SK-N-SH (cell line): ENCODE results near the gene TCF25. TPM values are rescaled to one million over a fixed set of nuclear protein-coding genes. Genes with fewer than 3 reads are reported as not detected.

Experiments
- CTCF ChIA-PET: fragments of 300-600, 350-600 bp; formaldehyde crosslinking; extraction: SDS; loops from one replicate; lab custom pipeline; 2021; lab: Yijun Ruan, JAX
- POLR2A ChIA-PET: fragments of 350-600 bp; sonication (Branson Sonifier 250); formaldehyde crosslinking; extraction: SDS; loops from one replicate; lab custom pipeline; 2020; ENCODE audit warnings: antibody characterized with exemption, inconsistent platforms; lab: Yijun Ruan, JAX
- DNase-seq: peaks from one replicate; pipeline ENCODE4 v3.0.0; 2012
- H2AFZ ChIP-seq: fragments of 200-600 bp; sonication (generic); 2 replicates; pipeline ENCODE4 v1.8.1; 2016; ENCODE audit warnings: antibody characterized with exemption, mild to moderate bottlenecking, low read depth
- H3F3A ChIP-seq: fragments of 200-600 bp; sonication (generic); replicated peaks from 2 replicates; pipeline ENCODE3; 2016; ENCODE audit warnings: antibody characterized with exemption, mild to moderate bottlenecking; ENCODE audit not compliant: insufficient read depth
- H3K27ac ChIP-seq, 2 experiments: fragments of 200-500 bp in 1 of 2; fragments of 200-600 bp in 1 of 2; sonication (Bioruptor generic) in 1 of 2; sonication (generic), shearing (Covaris generic) in 1 of 2; 2 replicates each; pipeline versions ENCODE4 v1.5.1 to v1.6.1; 2014 to 2016; ENCODE audit warnings: low read depth in 2 of 2, inconsistent platforms in 1 of 2, low read length in 1 of 2, mild to moderate bottlenecking in 1 of 2, mixed read lengths in 1 of 2
- H3K27me3 ChIP-seq: fragments of 200-600 bp; sonication (generic), shearing (Covaris generic); 2 replicates; pipeline ENCODE4 v1.6.1; 2016; ENCODE audit warnings: mixed run types; ENCODE audit not compliant: insufficient read depth
- H3K36me3 ChIP-seq, 2 experiments: fragments of 200-500 bp in 1 of 2; fragments of 200-600 bp in 1 of 2; sonication (Bioruptor generic) in 1 of 2; sonication (generic) in 1 of 2; replicated peaks in 1 of 2; 2 replicates each; pipeline versions ENCODE3 to v1.5.1; 2014 to 2016; ENCODE audit warnings: low read length in 1 of 2, mild to moderate bottlenecking in 1 of 2; ENCODE audit not compliant: insufficient read depth in 2 of 2, control insufficient read depth in 1 of 2
- H3K4me1 ChIP-seq, 2 experiments: fragments of 200-500 bp in 1 of 2; fragments of 200-600 bp in 1 of 2; sonication (Bioruptor generic) in 1 of 2; sonication (generic), shearing (Covaris generic) in 1 of 2; 2 replicates each; pipeline versions ENCODE4 v1.5.1 to v1.6.1; 2014 to 2016; ENCODE audit warnings: low read depth in 1 of 2, low read length in 1 of 2, mixed run types in 1 of 2; ENCODE audit not compliant: insufficient read depth in 2 of 2, control insufficient read depth in 1 of 2
- H3K4me2 ChIP-seq: fragments of 200-600 bp; sonication (generic), shearing (Covaris generic); 2 replicates; pipeline ENCODE4 v1.6.1; 2017; ENCODE audit warnings: mixed run types
- H3K4me3 ChIP-seq, 2 experiments: fragments of 200-500 bp in 1 of 2; fragments of 200-600 bp in 1 of 2; sonication (Bioruptor generic) in 1 of 2; sonication (generic), shearing (Covaris generic) in 1 of 2; 2 replicates each; pipeline versions ENCODE4 v1.5.1 to v1.8.1; 2014 to 2016; ENCODE audit warnings: low read depth in 2 of 2, inconsistent platforms in 1 of 2, low read length in 1 of 2, mild to moderate bottlenecking in 1 of 2, mixed read lengths in 1 of 2, moderate library complexity in 1 of 2
- H3K79me2 ChIP-seq: fragments of 200-600 bp; sonication (generic); 2 replicates; pipeline ENCODE4 v1.8.1; 2017; ENCODE audit warnings: mild to moderate bottlenecking; ENCODE audit not compliant: insufficient read depth
- H3K9ac ChIP-seq: fragments of 200-600 bp; sonication (generic); 2 replicates; pipeline ENCODE4 v1.6.1; 2017; ENCODE audit warnings: mixed run types
- H3K9me2 ChIP-seq: fragments of 200-600 bp; sonication (generic); 2 replicates; pipeline ENCODE4 v1.6.1; 2017; ENCODE audit warnings: mixed run types
- H3K9me3 ChIP-seq: fragments of 200-600 bp; sonication (generic); 2 replicates; pipeline ENCODE4 v1.6.1; 2017; ENCODE audit warnings: mixed run types, mild to moderate bottlenecking, moderate library complexity
- H4K20me1 ChIP-seq: fragments of 200-600 bp; sonication (generic); 2 replicates; pipeline ENCODE4 v1.6.1; 2017; ENCODE audit warnings: mild to moderate bottlenecking, mixed run types; ENCODE audit not compliant: insufficient read depth
- ELF1 ChIP-seq: IDR thresholded peaks from 2 replicates; pipeline ENCODE4 v1.4.0; 2012
- FOXJ3 ChIP-seq: sonication (generic); formaldehyde crosslinking; IDR thresholded peaks from 2 replicates; pipeline ENCODE4 v1.5.1; 2020; ENCODE audit warnings: mild to moderate bottlenecking, missing genetic modification reagents
- GATA2 ChIP-seq: sonication (generic); formaldehyde crosslinking; IDR thresholded peaks from 2 replicates; pipeline ENCODE4 v1.5.0; 2020; ENCODE audit warnings: mild to moderate bottlenecking, missing genetic modification reagents
- MEF2A ChIP-seq: IDR thresholded peaks from 2 replicates; pipeline ENCODE4 v1.4.0; 2012; ENCODE audit warnings: low read depth, borderline replicate concordance
- MXI1 ChIP-seq: IDR thresholded peaks from 2 replicates; pipeline ENCODE4 v1.6.1; 2012; ENCODE audit warnings: mild to moderate bottlenecking, low read depth, low read length, improper control_type of control experiment
- SIN3A ChIP-seq: IDR thresholded peaks from 2 replicates; pipeline ENCODE4 v1.6.1; 2012; ENCODE audit warnings: low read depth, mild to moderate bottlenecking, low read length, moderate library complexity, borderline replicate concordance
- TEAD4 ChIP-seq: IDR thresholded peaks from 2 replicates; pipeline ENCODE4 v1.4.0; 2012; ENCODE audit warnings: mild to moderate bottlenecking, borderline replicate concordance; ENCODE audit not compliant: insufficient read depth
- WGBS: methylation state at CpG from one replicate; pipeline ENCODE4 v1.1.6; 2017; ENCODE audit warnings: low lambda C conversion rate; 5-methylcytosine and 5-hydroxymethylcytosine counted together
- polyA plus RNA-seq, 3 experiments: library from polyadenylated mRNA; depleted of rRNA; stranded (reverse); fragments of >200 nt; gene quantifications; 2 replicates each; pipeline ENCODE4 v1.2.3, GENCODE V29; 2012
- TF ChIP-seq, protein P1 (sequence below): fragments of 200-600 bp; sonication (generic); IDR thresholded peaks from 2 replicates; pipeline ENCODE4 v1.6.1; 2017; ENCODE audit warnings: antibody characterized with exemption, mild to moderate bottlenecking, moderate library complexity
- TF ChIP-seq, protein P2 (sequence below): fragments of 150-350 bp; IDR thresholded peaks from 2 replicates; pipeline ENCODE4 v1.6.1; 2016; ENCODE audit warnings: mild to moderate bottlenecking, low read depth, low read length
- TF ChIP-seq, protein P3 (sequence below): IDR thresholded peaks from 2 replicates; pipeline ENCODE4 v1.6.1; 2012; ENCODE audit warnings: mild to moderate bottlenecking, low read depth, low read length, moderate library complexity

TCF25 gene
- polyA plus RNA-seq, 1 of the 3 experiments (the other 2 are of a cell fraction) = 208 TPM

DNA sequence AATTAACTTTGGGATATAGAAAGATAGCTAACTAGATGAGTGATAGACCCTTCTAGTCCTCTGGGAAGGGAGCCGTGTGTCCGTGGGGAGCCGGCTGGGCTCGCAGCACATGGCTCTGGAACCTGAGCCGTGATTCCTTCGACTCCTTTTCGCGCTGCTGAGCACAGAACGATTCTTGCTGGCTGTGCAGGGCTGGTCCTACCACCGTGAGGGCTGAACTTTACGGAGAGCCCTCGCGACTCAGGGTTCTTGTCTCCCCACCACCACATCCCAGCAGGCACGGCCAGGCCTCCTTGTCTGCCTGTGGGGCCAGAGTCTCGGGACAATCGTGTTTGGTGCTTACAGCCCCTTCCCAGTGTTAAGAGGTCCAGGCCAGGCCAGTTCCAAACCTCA is 13.8 kb upstream of the TCF25 start:
- no peaks in the 10 kb centered on the region for H3K9me2 ChIP-seq
- no peaks in the 10 kb centered on the region for H3K27me3 ChIP-seq
- H3K4me1 ChIP-seq = no peaks in the 10 kb centered on the region
- no peak overlapping the region for H2AFZ ChIP-seq
- peaks cover 7 to 13% of the 10 kb centered on the region in 2 experiments for H3K36me3 ChIP-seq
- no peaks in the 10 kb centered on the region for H3K79me2 ChIP-seq
- no peak overlapping the region for H3K27ac ChIP-seq
- H3K4me2 ChIP-seq = no peak overlapping the region
- 82% methylated on average over 16 of the region's 16 CpGs for WGBS
- TF ChIP-seq MXI1 (no peak), ELF1 (no peak), TEAD4 (no peak), MEF2A (no peak), GATA2 (CRISPR knock-in tag) (no peak), FOXJ3 (no peak), SIN3A (no peak)
- TF ChIP-seq, protein P1, sequence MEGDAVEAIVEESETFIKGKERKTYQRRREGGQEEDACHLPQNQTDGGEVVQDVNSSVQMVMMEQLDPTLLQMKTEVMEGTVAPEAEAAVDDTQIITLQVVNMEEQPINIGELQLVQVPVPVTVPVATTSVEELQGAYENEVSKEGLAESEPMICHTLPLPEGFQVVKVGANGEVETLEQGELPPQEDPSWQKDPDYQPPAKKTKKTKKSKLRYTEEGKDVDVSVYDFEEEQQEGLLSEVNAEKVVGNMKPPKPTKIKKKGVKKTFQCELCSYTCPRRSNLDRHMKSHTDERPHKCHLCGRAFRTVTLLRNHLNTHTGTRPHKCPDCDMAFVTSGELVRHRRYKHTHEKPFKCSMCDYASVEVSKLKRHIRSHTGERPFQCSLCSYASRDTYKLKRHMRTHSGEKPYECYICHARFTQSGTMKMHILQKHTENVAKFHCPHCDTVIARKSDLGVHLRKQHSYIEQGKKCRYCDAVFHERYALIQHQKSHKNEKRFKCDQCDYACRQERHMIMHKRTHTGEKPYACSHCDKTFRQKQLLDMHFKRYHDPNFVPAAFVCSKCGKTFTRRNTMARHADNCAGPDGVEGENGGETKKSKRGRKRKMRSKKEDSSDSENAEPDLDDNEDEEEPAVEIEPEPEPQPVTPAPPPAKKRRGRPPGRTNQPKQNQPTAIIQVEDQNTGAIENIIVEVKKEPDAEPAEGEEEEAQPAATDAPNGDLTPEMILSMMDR = no peak
- TF ChIP-seq, protein P2, sequence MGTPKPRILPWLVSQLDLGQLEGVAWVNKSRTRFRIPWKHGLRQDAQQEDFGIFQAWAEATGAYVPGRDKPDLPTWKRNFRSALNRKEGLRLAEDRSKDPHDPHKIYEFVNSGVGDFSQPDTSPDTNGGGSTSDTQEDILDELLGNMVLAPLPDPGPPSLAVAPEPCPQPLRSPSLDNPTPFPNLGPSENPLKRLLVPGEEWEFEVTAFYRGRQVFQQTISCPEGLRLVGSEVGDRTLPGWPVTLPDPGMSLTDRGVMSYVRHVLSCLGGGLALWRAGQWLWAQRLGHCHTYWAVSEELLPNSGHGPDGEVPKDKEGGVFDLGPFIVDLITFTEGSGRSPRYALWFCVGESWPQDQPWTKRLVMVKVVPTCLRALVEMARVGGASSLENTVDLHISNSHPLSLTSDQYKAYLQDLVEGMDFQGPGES = no peak
- TF ChIP-seq, protein P3, sequence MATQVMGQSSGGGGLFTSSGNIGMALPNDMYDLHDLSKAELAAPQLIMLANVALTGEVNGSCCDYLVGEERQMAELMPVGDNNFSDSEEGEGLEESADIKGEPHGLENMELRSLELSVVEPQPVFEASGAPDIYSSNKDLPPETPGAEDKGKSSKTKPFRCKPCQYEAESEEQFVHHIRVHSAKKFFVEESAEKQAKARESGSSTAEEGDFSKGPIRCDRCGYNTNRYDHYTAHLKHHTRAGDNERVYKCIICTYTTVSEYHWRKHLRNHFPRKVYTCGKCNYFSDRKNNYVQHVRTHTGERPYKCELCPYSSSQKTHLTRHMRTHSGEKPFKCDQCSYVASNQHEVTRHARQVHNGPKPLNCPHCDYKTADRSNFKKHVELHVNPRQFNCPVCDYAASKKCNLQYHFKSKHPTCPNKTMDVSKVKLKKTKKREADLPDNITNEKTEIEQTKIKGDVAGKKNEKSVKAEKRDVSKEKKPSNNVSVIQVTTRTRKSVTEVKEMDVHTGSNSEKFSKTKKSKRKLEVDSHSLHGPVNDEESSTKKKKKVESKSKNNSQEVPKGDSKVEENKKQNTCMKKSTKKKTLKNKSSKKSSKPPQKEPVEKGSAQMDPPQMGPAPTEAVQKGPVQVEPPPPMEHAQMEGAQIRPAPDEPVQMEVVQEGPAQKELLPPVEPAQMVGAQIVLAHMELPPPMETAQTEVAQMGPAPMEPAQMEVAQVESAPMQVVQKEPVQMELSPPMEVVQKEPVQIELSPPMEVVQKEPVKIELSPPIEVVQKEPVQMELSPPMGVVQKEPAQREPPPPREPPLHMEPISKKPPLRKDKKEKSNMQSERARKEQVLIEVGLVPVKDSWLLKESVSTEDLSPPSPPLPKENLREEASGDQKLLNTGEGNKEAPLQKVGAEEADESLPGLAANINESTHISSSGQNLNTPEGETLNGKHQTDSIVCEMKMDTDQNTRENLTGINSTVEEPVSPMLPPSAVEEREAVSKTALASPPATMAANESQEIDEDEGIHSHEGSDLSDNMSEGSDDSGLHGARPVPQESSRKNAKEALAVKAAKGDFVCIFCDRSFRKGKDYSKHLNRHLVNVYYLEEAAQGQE = no peak
- H3K4me3 ChIP-seq = no peak overlapping the region
- CTCF ChIA-PET = interaction anchor here (0.8 to 7.6 kb wide), 20 partner anchors 9 to 173 kb away, joined by 3 to 162 read pairs (median 26); partner anchors contain the start of genes CDK10, FANCA and TCF25
- H3K9ac ChIP-seq = no peak overlapping the region
- H4K20me1 ChIP-seq = no peaks in the 10 kb centered on the region
- no peak for DNase-seq
- H3K9me3 ChIP-seq = no peaks in the 10 kb centered on the region
- POLR2A ChIA-PET = interaction anchor here (1.4 kb wide), 1 partner anchor 121 kb away, joined by 3 read pairs; no protein-coding TSS in a partner anchor
- no peaks in the 10 kb centered on the region for H3F3A ChIP-seq
